Measurements from ENCODE around the gene SP8. TPM values are rescaled to one million over a fixed set of nuclear protein-coding genes. Genes with fewer than 3 reads are reported as not detected.

SP8 gene
- total RNA-seq, 1 donor = not detected

- H3K4me3 ChIP-seq (ENCODE audit: low read depth, low read length) = no peak overlapping the region
- DNase-seq (ENCODE audit: low read depth) = no peak
- TF ChIP-seq, protein P1, sequence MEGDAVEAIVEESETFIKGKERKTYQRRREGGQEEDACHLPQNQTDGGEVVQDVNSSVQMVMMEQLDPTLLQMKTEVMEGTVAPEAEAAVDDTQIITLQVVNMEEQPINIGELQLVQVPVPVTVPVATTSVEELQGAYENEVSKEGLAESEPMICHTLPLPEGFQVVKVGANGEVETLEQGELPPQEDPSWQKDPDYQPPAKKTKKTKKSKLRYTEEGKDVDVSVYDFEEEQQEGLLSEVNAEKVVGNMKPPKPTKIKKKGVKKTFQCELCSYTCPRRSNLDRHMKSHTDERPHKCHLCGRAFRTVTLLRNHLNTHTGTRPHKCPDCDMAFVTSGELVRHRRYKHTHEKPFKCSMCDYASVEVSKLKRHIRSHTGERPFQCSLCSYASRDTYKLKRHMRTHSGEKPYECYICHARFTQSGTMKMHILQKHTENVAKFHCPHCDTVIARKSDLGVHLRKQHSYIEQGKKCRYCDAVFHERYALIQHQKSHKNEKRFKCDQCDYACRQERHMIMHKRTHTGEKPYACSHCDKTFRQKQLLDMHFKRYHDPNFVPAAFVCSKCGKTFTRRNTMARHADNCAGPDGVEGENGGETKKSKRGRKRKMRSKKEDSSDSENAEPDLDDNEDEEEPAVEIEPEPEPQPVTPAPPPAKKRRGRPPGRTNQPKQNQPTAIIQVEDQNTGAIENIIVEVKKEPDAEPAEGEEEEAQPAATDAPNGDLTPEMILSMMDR (IDR thresholded peaks at IDR 0.05; ENCODE audit: insufficient read depth, low read depth, low read length) = no peak
Measured at GRCh38 chr7:20795361-20795760, 8.7 kb upstream of the SP8 start.

DNA sequence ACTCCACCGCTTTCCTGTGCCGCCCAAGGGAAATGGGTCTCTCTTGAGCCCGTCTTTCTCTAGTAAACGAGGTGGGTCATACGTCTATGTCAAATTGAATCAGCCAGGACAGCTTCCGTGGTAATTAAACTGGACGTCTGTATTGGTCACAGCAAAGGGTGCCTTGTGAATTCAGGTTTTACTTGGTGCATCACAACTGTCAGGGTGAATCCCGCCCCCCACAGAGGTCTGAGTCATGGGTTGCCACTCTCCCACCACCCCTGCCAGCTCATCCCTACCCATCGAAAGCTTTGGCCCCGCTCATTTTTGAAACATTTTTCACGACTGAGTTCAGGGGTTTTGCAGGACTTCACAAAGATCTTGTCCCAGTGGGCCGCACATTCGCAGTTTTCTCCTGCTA is 8.0 kb upstream of the SP8 start:
- TF ChIP-seq, protein P1 (IDR thresholded peaks at IDR 0.05; ENCODE audit: insufficient read depth, low read depth, low read length) = no peak
- DNase-seq (ENCODE audit: low read depth) = no peak
- H3K4me3 ChIP-seq (ENCODE audit: low read depth, low read length) = no peak overlapping the region

DNA sequence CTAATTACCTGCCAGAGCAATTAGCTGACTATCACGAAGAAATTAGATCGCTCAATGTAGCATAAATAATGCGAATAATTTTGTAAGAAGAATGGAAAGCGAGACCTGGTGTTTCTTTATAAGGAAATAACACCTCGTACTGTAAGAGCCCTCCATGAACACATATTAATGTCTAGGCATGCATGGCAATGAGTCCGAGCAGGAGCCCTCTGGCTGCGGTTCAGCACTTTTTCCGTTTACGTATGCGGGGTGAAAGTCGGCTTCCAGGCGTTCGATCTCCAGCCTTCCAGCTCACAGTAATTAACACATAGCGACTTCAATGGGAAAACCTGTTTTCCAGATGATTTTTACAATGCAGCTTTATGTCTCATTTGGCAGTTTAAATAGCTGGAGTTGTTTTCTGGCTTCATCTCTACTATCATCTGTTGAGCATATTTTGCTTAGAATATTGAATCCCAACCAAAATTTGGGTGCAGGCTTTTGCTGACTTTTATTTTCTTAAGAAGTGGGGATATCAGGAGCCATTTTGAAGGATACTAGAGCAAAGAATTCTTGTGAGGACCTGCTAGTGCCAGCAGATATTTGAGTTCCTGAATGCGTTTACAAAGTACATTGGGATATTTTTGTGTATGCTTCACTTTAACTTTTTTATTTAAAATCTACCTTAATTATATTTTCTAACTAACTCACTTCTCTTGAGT is 7.2 kb upstream of the SP8 start:
- TF ChIP-seq, protein P1 (IDR thresholded peaks at IDR 0.05; ENCODE audit: insufficient read depth, low read depth, low read length) = no peak
- H3K4me3 ChIP-seq (ENCODE audit: low read depth, low read length) = no peak overlapping the region
- DNase-seq (ENCODE audit: low read depth) = no peak

- no peak for DNase-seq (ENCODE audit: low read depth)
- TF ChIP-seq, protein P1 (IDR thresholded peaks at IDR 0.05; ENCODE audit: insufficient read depth, low read depth, low read length) = no peak
- no peak overlapping the region for H3K4me3 ChIP-seq (ENCODE audit: low read depth, low read length)
Measured at GRCh38 chr7:20793248-20793647, 6.6 kb upstream of the SP8 start.

DNA sequence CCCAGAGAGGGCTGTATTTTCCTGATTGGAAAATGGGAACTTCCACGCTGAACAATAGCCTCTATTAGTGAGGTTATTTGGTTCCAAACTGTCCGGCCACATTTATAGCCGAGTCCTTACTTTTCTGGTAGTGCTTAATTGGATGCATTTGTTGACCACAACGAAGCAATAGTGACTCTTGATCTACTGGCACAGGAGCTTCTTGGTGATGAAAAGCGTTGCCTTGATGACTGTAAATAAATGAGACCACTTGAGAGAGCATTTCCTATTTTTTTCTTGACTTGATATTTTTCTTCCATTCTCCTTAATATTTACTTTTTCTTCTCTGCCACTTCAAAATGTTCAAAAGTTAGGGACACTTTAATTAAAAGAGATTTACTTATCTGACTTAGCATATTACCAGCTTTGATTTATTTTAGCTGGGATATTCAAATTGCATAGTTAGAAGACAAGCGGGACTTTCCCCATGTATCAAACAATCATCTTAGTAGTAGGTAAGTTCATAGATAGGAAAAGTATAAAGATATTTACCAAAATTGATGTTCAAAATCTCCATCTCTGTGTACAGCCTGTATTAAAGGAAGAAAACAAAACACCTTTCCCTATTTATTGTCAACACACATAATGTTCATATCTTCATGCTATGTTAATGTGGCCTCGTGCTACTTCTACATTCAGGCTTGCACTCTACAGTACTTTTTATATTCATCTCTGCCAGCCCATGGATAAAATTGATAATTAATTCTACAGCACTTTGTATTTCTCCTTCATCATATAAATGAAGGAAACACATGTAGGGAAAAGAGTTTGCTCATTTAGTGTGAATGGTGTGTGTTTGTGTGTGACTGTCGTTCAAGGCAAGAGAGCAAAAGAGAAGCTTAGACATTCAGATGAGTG is 5.1 kb upstream of the SP8 start:
- H3K4me3 ChIP-seq (ENCODE audit: low read depth, low read length) = no peak overlapping the region
- DNase-seq (ENCODE audit: low read depth) = no peak
- TF ChIP-seq, protein P1 (IDR thresholded peaks at IDR 0.05; ENCODE audit: insufficient read depth, low read depth, low read length) = no peak

GRCh38 chr7:20790375-20790774 is 3.7 kb upstream of the SP8 start:
- TF ChIP-seq, protein P1 (IDR thresholded peaks at IDR 0.05; ENCODE audit: insufficient read depth, low read depth, low read length) = no peak
- DNase-seq (ENCODE audit: low read depth) = no peak

More at GRCh38 chr7:20790375-20790774, 3.7 kb upstream of the SP8 start:
- no peak overlapping the region for H3K4me3 ChIP-seq (ENCODE audit: low read depth, low read length)
